Right lobe of liver (tissue), 6 donors: ENCODE results near the gene RUNX2. TPM values are rescaled to one million over a fixed set of nuclear protein-coding genes. Genes with fewer than 3 reads are reported as not detected.

Source experiments
- ATAC-seq, 4 donors: fragments of 200-7000 bp; cut with Tn5 transposase; one replicate each; pipeline ENCODE4 v1.9.1; 2020; ENCODE audit warnings: mild to moderate bottlenecking in 4 of 4, moderate library complexity in 4 of 4
- DNase-seq, 3 donors: peaks; one replicate each; pipeline ENCODE4 v3.0.0-alpha.2; 2020
- H3K27ac ChIP-seq, 3 donors: fragments of 200-600 bp; one replicate each; pipeline ENCODE4 v1.8.0; 2022
- H3K27me3 ChIP-seq, 2 donors: fragments of 200-600 bp; one replicate each; pipeline ENCODE4 v1.8.0; 2022
- H3K36me3 ChIP-seq, 4 donors: fragments of 200-600 bp; sonication (generic) in 1 of 4; one replicate each; pipeline versions ENCODE4 v1.5.1 to v1.8.0; 2017 to 2022; ENCODE audit warnings: control low read depth in 1 of 4
- H3K4me1 ChIP-seq, 4 donors: fragments of 200-600 bp; sonication (generic) in 1 of 4; one replicate each; pipeline versions ENCODE4 v1.5.1 to v1.8.0; 2017 to 2022; ENCODE audit warnings: control low read depth in 1 of 4
- H3K4me3 ChIP-seq, 3 donors: fragments of 200-600 bp; one replicate each; pipeline ENCODE4 v1.8.0; 2022
- H3K9me3 ChIP-seq, 4 donors: fragments of 200-600 bp; sonication (generic) in 1 of 4; one replicate each; pipeline versions ENCODE4 v1.5.1 to v1.8.0; 2017 to 2022; ENCODE audit warnings: control low read depth in 1 of 4
- CTCF ChIP-seq, 4 donors: fragments of 200-600 bp in 3 of 4; fragments of 450-650 bp in 1 of 4; IDR thresholded peaks; one replicate each; pipeline versions ENCODE4 v1.5.1 to v1.8.0; 2016 to 2022; ENCODE audit warnings: antibody characterized with exemption in 4 of 4, mild to moderate bottlenecking in 2 of 4
- POLR2A ChIP-seq: fragments of 450-650 bp; IDR thresholded peaks from one replicate; pipeline ENCODE4 v1.6.1; 2017; ENCODE audit warnings: antibody characterized with exemption, mild to moderate bottlenecking
- WGBS: methylation state at CpG from one replicate; pipeline ENCODE4 v1.1.6; 2018; ENCODE audit warnings: low coverage, low lambda C conversion rate; ENCODE audit not compliant: insufficient coverage; ENCODE audit errors: missing lambda C conversion rate; 5-methylcytosine and 5-hydroxymethylcytosine counted together
- intact Hi-C, 2 donors: fragments of 100-400 bp; cut with DNase I; formaldehyde crosslinking; loops; one replicate each; pipeline versions ENCODE4 v1.11.2 to v1.14.1; 2022
- total RNA-seq, 6 experiments: library from RNA; depleted of rRNA in 2 of 6; stranded (reverse); fragments of >200 nt in 2 of 6; fragmentation: NEBNext Ultra II Directional in 3 of 6; extraction: Animal tissue kit (Norgen Biotek cat#: 25700) in 3 of 6; gene quantifications; one replicate each; pipeline versions ENCODE4 v1.1.0 to v1.2.4, GENCODE V29; 2016 to 2023
- donor health status: DM: no; HTN: yes; CAD: no.
- donor health status: DM: no; HTN: no; CAD: no.
- donor health status: DM: no; HTN: no; CAD: no.
- donor health status: DM: no; HTN: yes; CAD: no.
- donor health status: DM: no; HTN: yes; CAD: no.

RUNX2 gene
- total RNA-seq, 6 experiments from 2014 or later: 0.15 to 0.80 (median 0.43) TPM

GRCh38 chr6:45415315-45415714 lies 87.2 kb downstream of the RUNX2 start:
- Histone ChIP-seq H3K9me3 (no peaks in the 10 kb centered on the region), H3K27ac (no peak overlapping the region), H3K4me1 (peaks cover 0 to 7% (median 0%) of the 10 kb centered on the region in 4 donors), H3K27me3 (peaks cover 0 to 6% of the 10 kb centered on the region in 2 donors), H3K36me3 (no peaks in the 10 kb centered on the region), H3K4me3 (no peak overlapping the region)
- intact Hi-C loops: no loop called here
- TF ChIP-seq CTCF (IDR thresholded peaks at IDR 0.05) (no peak), POLR2A (no peak)
- no peak for DNase-seq
- ATAC-seq: no peak
- WGBS: 17% methylated on average over 1 of the region's 2 CpGs

DNA sequence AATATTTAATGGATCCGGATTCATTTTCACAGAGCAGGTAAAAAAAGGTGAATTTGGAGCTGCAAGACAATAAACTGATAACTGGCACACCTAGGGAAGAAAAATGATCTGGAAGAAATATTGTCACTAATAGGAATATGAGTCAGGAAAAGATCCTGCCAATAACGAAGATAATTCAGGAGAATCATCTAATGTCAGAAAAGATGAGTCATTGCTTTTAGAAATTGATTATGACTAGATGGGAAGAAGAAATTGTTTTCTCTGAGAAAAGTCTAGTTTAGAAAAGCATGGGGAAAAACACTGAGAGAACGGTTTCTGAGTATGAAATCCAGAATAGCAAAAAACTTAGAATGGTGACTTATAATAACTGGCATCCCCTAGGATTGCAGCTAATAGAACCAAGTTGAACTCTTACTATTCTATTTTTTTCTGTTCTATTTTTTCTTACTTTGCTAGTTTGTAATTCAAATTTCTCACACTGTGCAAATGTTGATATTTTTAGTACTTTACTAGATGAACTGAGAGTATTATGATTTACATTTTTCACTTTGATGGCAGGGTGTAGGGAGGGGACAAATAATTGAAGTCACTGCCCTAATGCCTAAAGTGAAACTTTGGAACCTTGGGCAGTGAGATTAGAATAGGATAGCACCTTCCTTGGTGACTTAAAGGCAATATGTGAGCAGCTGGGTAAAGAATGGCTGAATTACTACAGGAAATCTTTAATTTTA lies 87.8 kb downstream of the RUNX2 start:
- WGBS: 50% methylated on average over 3 of the region's 3 CpGs
- TF ChIP-seq CTCF (IDR thresholded peaks at IDR 0.05) (no peak), POLR2A (no peak)
- Histone ChIP-seq H3K9me3 (no peaks in the 10 kb centered on the region), H3K4me3 (no peak overlapping the region), H3K4me1 (peaks cover 0 to 8% (median 0%) of the 10 kb centered on the region in 4 donors), H3K27ac (no peak overlapping the region), H3K36me3 (no peaks in the 10 kb centered on the region), H3K27me3 (peaks cover 0 to 13% of the 10 kb centered on the region in 2 donors)
- ATAC-seq (no peak), DNase-seq (no peak)
- intact Hi-C loops: no loop called here

DNA sequence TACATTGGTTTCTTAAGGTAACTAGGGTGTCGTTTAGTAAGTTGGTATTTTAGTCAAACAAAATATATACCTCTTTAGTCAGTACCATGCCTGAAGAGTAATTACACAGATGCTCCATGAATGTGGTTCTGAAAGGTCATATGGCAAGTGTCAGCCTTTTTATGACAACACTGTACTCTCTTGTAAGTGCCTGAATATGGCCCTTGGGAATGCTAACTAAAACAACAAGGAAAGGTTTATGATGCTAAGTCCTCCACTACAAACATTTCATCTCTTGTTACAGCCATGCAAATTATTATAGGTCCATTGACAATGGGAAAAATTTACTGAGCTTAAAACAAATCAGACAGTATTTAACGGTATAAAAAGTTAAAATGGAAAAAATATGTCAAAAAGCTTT lies 88.6 kb downstream of the RUNX2 start:
- Histone ChIP-seq H3K9me3 (no peaks in the 10 kb centered on the region), H3K27ac (no peak overlapping the region), H3K4me1 (peaks cover 0 to 15% (median 0%) of the 10 kb centered on the region in 4 donors), H3K27me3 (peaks cover 0 to 14% of the 10 kb centered on the region in 2 donors), H3K4me3 (no peak overlapping the region), H3K36me3 (no peaks in the 10 kb centered on the region)
- DNase-seq (no peak), ATAC-seq (no peak)
- no peak for TF ChIP-seq POLR2A
- TF ChIP-seq CTCF (IDR thresholded peaks at IDR 0.05): no peak
- intact Hi-C loops: no loop called here
- 62% methylated on average over 2 of the region's 2 CpGs for WGBS

GRCh38 chr6:45417436-45417835 lies 89.3 kb downstream of the RUNX2 start:
- Histone ChIP-seq H3K4me1 (peaks cover 0 to 17% (median 0%) of the 10 kb centered on the region in 4 donors), H3K9me3 (no peaks in the 10 kb centered on the region), H3K27me3 (peaks cover 0 to 14% of the 10 kb centered on the region in 2 donors), H3K36me3 (no peaks in the 10 kb centered on the region), H3K27ac (no peak overlapping the region), H3K4me3 (no peak overlapping the region)
- ATAC-seq: no peak
- no peak for TF ChIP-seq POLR2A
- TF ChIP-seq CTCF (IDR thresholded peaks at IDR 0.05): no peak
- no peak for DNase-seq
- 75% methylated on average over 2 of the region's 2 CpGs for WGBS
- intact Hi-C loops: no loop called here
